GM19468 (cell line): ENCODE data around the gene CHRNG.

Source experiments
- ATAC-seq: cut with Tn5 transposase; IDR thresholded peaks from one replicate; pipeline ENCODE4 v1.9.1; 2021; ENCODE audit warnings: mild to moderate bottlenecking, moderate library complexity, moderate number of reproducible peaks; ENCODE audit not compliant: unreplicated experiment; ENCODE audit errors: extremely low read depth

CHRNG gene

GRCh38 chr2:232503809-232504323 lies 35.6 kb upstream of the CHRNG start:
- ATAC-seq: no peak

GRCh38 chr2:232504438-232504837 lies 35.1 kb upstream of the CHRNG start:
- no peak for ATAC-seq

GRCh38 chr2:232505856-232506255 lies 33.6 kb upstream of the CHRNG start:
- no peak for ATAC-seq

- no peak for ATAC-seq
These were observed 32.8 kb upstream of the CHRNG start for GRCh38 chr2:232506709-232507108.

- no peak for ATAC-seq
These were observed 31.2 kb upstream of the CHRNG start for GRCh38 chr2:232508251-232508650.

GRCh38 chr2:232511336-232511890 lies 28.1 kb upstream of the CHRNG start:
- no peak for ATAC-seq

GRCh38 chr2:232512602-232513001 lies 26.9 kb upstream of the CHRNG start:
- ATAC-seq: no peak

- ATAC-seq: no peak
These were observed 26.1 kb upstream of the CHRNG start for GRCh38 chr2:232513353-232513752.

- no peak for ATAC-seq
These were observed 23.9 kb upstream of the CHRNG start for GRCh38 chr2:232515639-232516038.

GRCh38 chr2:232516551-232516950 lies 22.9 kb upstream of the CHRNG start:
- ATAC-seq: no peak

- ATAC-seq: no peak
These were observed 20.6 kb upstream of the CHRNG start for GRCh38 chr2:232518844-232519243.

- no peak for ATAC-seq
These were observed 19.7 kb upstream of the CHRNG start, which contains the start of gene PRSS56 for GRCh38 chr2:232519581-232520438. TSS of gene PRSS56 (plus strand) at chr2:232520388. CDS start at chr2:232520599, 211 bp downstream.

GRCh38 chr2:232520489-232520888 lies 19.0 kb upstream of the CHRNG start:
- ATAC-seq: no peak

- ATAC-seq: no peak
These were observed 18.4 kb upstream of the CHRNG start for GRCh38 chr2:232521098-232521497.

GRCh38 chr2:232521959-232522622 lies 17.4 kb upstream of the CHRNG start:
- no peak for ATAC-seq

- ATAC-seq: no peak
These were observed 16.7 kb upstream of the CHRNG start for GRCh38 chr2:232522623-232523401.

- no peak for ATAC-seq
These were observed 16.1 kb upstream of the CHRNG start for GRCh38 chr2:232523402-232523681.

- ATAC-seq: no peak
These were observed 15.6 kb upstream of the CHRNG start for GRCh38 chr2:232523682-232524597.

- no peak for ATAC-seq
These were observed 14.7 kb upstream of the CHRNG start for GRCh38 chr2:232524771-232525170.
